K562 (cell line): Measurements from ENCODE around the gene VPS13D. TPM values are rescaled to one million over a fixed set of nuclear protein-coding genes. Genes with fewer than 3 reads are reported as not detected.

Experiments
- ARID1B ChIP-seq: fragments of 450-650 bp; IDR thresholded peaks from 2 replicates; pipeline ENCODE4 v1.6.1; 2016; ENCODE audit warnings: antibody characterized with exemption, mild to moderate bottlenecking, inconsistent platforms
- CBFA2T2 ChIP-seq: fragments of 450-650 bp; conservative IDR thresholded peaks from 2 replicates; pipeline ENCODE4 v1.6.1; 2017; ENCODE audit warnings: mild to moderate bottlenecking
- CREB1 ChIP-seq, 2 experiments: sonication (generic) in 1 of 2; formaldehyde crosslinking in 1 of 2; IDR thresholded peaks; 2 replicates each; pipeline versions ENCODE4 v1.6.1 to v1.8.0; 2012 to 2022; ENCODE audit warnings: inconsistent platforms in 1 of 2, mild to moderate bottlenecking in 1 of 2, missing genetic modification reagents in 1 of 2, moderate library complexity in 1 of 2
- DPF2 ChIP-seq: fragments of 450-650 bp; IDR thresholded peaks from 2 replicates; pipeline ENCODE4 v1.6.1; 2016
- FOXM1 ChIP-seq, 2 experiments: fragments of 450-650 bp in 1 of 2; sonication (generic) in 1 of 2; formaldehyde crosslinking in 1 of 2; IDR thresholded peaks; 2 replicates each; pipeline versions ENCODE4 v1.6.1 to v1.9.0; 2017 to 2022; ENCODE audit warnings: low read depth in 2 of 2, mild to moderate bottlenecking in 2 of 2, missing genetic modification reagents in 1 of 2, moderate library complexity in 1 of 2
- HLTF ChIP-seq: fragments of 450-650 bp; IDR thresholded peaks from 2 replicates; pipeline ENCODE4 v1.6.1; 2016
- HMGN3 ChIP-seq: IDR thresholded peaks from 2 replicates; pipeline ENCODE4 v1.6.1; 2011; ENCODE audit warnings: borderline replicate concordance, low read depth, mild to moderate bottlenecking, mixed read lengths, low read length; ENCODE audit not compliant: insufficient read length; ENCODE audit errors: extremely low read depth
- KLF6 ChIP-seq: fragments of 250-450 bp; sonication (Bioruptor Pico); IDR thresholded peaks from 2 replicates; pipeline ENCODE4 v1.4.0; 2020; ENCODE audit warnings: mild to moderate bottlenecking, moderate library complexity, borderline replicate concordance
- SMAD2 ChIP-seq: fragments of 150-350 bp; IDR thresholded peaks from 2 replicates; pipeline ENCODE4 v1.6.1; 2014; ENCODE audit warnings: low read depth, mild to moderate bottlenecking, low read length
- TAF15 ChIP-seq: fragments of 200-400 bp; formaldehyde crosslinking; IDR thresholded peaks from 2 replicates; pipeline ENCODE4 v1.6.1; 2017; ENCODE audit warnings: mild to moderate bottlenecking, low read depth, low read length, moderate library complexity
- ZNF143 ChIP-seq: sonication (generic); formaldehyde crosslinking; IDR thresholded peaks from 2 replicates; pipeline ENCODE4 v1.9.0; 2022; ENCODE audit warnings: mild to moderate bottlenecking, missing genetic modification reagents
- ZNF282 ChIP-seq: sonication (generic); formaldehyde crosslinking; IDR thresholded peaks from 2 replicates; pipeline ENCODE4 v1.8.1; 2023; ENCODE audit warnings: missing genetic modification reagents
- ZNF584 ChIP-seq: fragments of 200-800 bp; sonication (Bioruptor generic); IDR thresholded peaks from 2 replicates; pipeline ENCODE4 v1.6.1; 2016; ENCODE audit warnings: low read depth, mild to moderate bottlenecking, missing genetic modification characterization, missing compliant biosample characterization
- polyA plus RNA-seq, 8 experiments: library from polyadenylated mRNA; depleted of rRNA in 4 of 8; stranded (reverse) in 5 of 8; unstranded in 3 of 8; fragments of >200 nt; fragmentation: Nextera tagmentation in 2 of 8; fragmentation: Illumina TruSeq in 1 of 8; extraction: Ambion mirVana in 2 of 8; extraction: Trizol in 1 of 8; gene quantifications; 2 replicates each; pipeline versions ENCODE4 v1.2.1 to v1.2.3, GENCODE V29; 2011 to 2014; ENCODE audit warnings: inconsistent platforms in 1 of 8, missing spikeins in 1 of 8
- total RNA-seq, 7 experiments: library from RNA; depleted of rRNA in 6 of 7; stranded (reverse); fragments of >200 nt in 6 of 7; fragmentation: Illumina TruSeq in 2 of 7; extraction: Trizol in 2 of 7; gene quantifications; 2 replicates each; pipeline versions ENCODE4 v1.2.1 to v1.2.3, GENCODE V29; 2011 to 2021; ENCODE audit warnings: low replicate concordance in 1 of 7
- TF ChIP-seq, protein P1 (sequence below): IDR thresholded peaks from 2 replicates; pipeline ENCODE4 v1.6.1; 2012; ENCODE audit warnings: low read depth, low read length, improper control_type of control experiment, borderline replicate concordance
- TF ChIP-seq, protein P2 (sequence below): conservative IDR thresholded peaks from 2 replicates; pipeline ENCODE4 v1.6.1; 2011; ENCODE audit warnings: low read depth, mild to moderate bottlenecking, low read length; ENCODE audit not compliant: control insufficient read depth
- TF ChIP-seq, protein P3 (sequence below), 2 experiments: fragments of 450-650 bp; IDR thresholded peaks; 2 replicates each; pipeline ENCODE4 v1.6.1; 2016; ENCODE audit warnings: mild to moderate bottlenecking in 2 of 2, borderline replicate concordance in 1 of 2, low read depth in 1 of 2, moderate library complexity in 1 of 2

The VPS13D gene
- total and polyA plus RNA-seq, 9 of the 15 experiments (the other 6 are each of a cell fraction or from before 2014, with no cell fraction given) = 6.1 to 51.5 (median 38.5) TPM

DNA sequence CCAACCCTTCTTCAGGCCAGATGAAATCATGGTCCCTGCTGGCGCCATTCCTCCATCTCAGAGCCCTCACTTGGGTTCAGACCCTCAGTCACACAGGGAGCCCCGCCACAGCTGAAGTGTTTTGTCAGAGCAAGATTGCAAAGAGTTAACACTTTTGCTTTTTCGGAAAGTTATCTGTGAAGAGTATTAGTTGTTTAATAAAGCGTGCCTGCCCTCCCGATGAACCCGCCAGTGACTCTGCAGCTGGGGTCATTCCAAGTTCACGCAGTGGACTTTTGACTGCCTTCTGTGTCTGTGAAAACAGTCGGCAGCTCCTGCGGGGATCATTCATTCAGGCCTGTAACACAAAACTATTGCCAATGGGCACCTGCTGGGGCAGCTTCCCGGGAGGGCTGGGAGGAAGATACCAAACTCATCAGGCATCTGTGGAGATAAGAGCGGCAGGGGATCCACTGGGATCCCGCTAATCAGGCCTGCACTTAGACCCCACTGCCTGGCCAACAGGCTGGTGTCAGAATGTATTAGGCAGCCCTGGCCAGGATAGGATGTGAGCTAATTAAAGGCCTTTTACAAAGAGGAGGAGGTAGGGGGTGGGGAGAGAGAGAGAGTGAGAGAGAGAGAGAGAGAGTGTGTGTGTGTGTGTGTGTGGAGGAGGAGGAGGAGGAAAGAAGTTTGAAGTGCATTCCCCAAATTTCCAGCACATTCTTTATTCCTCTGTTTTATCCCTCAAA, 203.7 kb downstream of the VPS13D start (continued):
- TF ChIP-seq, protein P1, sequence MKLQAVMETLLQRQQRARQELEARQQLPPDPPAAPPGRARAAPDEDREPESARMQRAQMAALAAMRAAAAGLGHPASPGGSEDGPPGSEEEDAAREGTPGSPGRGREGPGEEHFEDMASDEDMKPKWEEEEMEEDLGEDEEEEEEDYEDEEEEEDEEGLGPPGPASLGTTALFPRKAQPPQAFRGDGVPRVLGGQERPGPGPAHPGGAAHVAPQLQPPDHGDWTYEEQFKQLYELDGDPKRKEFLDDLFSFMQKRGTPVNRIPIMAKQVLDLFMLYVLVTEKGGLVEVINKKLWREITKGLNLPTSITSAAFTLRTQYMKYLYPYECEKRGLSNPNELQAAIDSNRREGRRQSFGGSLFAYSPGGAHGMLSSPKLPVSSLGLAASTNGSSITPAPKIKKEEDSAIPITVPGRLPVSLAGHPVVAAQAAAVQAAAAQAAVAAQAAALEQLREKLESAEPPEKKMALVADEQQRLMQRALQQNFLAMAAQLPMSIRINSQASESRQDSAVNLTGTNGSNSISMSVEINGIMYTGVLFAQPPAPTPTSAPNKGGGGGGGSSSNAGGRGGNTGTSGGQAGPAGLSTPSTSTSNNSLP = 0 out of 2 replicates have a peak, but pooled peaks have one; percentile 55
- no peak for TF ChIP-seq SMAD2
- no peak for TF ChIP-seq TAF15
- no peak for TF ChIP-seq CREB1 (IDR thresholded peaks at IDR 0.05)
- no peak for TF ChIP-seq CREB1 (CRISPR knock-in tag; IDR thresholded peaks at IDR 0.05)
- TF ChIP-seq, protein P2, sequence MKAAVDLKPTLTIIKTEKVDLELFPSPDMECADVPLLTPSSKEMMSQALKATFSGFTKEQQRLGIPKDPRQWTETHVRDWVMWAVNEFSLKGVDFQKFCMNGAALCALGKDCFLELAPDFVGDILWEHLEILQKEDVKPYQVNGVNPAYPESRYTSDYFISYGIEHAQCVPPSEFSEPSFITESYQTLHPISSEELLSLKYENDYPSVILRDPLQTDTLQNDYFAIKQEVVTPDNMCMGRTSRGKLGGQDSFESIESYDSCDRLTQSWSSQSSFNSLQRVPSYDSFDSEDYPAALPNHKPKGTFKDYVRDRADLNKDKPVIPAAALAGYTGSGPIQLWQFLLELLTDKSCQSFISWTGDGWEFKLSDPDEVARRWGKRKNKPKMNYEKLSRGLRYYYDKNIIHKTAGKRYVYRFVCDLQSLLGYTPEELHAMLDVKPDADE = no peak
- peak; percentile 40; the same call in 1 of the 2 replicates for TF ChIP-seq FOXM1 (IDR thresholded peaks at IDR 0.05; ENCODE audit: low read depth)
- no peak for TF ChIP-seq FOXM1 (CRISPR knock-in tag; IDR thresholded peaks at IDR 0.05; ENCODE audit: low read depth)
- TF ChIP-seq ZNF282 (CRISPR knock-in tag) = no peak
- TF ChIP-seq HMGN3 = no peak
- 0 out of 2 replicates have a peak, but pooled peaks have one; percentile 26 for TF ChIP-seq CBFA2T2
- TF ChIP-seq ARID1B = peak; percentile 86
- TF ChIP-seq ZNF143 (CRISPR knock-in tag) = no peak
- peak; percentile 97 for TF ChIP-seq HLTF
- TF ChIP-seq, protein P3, sequence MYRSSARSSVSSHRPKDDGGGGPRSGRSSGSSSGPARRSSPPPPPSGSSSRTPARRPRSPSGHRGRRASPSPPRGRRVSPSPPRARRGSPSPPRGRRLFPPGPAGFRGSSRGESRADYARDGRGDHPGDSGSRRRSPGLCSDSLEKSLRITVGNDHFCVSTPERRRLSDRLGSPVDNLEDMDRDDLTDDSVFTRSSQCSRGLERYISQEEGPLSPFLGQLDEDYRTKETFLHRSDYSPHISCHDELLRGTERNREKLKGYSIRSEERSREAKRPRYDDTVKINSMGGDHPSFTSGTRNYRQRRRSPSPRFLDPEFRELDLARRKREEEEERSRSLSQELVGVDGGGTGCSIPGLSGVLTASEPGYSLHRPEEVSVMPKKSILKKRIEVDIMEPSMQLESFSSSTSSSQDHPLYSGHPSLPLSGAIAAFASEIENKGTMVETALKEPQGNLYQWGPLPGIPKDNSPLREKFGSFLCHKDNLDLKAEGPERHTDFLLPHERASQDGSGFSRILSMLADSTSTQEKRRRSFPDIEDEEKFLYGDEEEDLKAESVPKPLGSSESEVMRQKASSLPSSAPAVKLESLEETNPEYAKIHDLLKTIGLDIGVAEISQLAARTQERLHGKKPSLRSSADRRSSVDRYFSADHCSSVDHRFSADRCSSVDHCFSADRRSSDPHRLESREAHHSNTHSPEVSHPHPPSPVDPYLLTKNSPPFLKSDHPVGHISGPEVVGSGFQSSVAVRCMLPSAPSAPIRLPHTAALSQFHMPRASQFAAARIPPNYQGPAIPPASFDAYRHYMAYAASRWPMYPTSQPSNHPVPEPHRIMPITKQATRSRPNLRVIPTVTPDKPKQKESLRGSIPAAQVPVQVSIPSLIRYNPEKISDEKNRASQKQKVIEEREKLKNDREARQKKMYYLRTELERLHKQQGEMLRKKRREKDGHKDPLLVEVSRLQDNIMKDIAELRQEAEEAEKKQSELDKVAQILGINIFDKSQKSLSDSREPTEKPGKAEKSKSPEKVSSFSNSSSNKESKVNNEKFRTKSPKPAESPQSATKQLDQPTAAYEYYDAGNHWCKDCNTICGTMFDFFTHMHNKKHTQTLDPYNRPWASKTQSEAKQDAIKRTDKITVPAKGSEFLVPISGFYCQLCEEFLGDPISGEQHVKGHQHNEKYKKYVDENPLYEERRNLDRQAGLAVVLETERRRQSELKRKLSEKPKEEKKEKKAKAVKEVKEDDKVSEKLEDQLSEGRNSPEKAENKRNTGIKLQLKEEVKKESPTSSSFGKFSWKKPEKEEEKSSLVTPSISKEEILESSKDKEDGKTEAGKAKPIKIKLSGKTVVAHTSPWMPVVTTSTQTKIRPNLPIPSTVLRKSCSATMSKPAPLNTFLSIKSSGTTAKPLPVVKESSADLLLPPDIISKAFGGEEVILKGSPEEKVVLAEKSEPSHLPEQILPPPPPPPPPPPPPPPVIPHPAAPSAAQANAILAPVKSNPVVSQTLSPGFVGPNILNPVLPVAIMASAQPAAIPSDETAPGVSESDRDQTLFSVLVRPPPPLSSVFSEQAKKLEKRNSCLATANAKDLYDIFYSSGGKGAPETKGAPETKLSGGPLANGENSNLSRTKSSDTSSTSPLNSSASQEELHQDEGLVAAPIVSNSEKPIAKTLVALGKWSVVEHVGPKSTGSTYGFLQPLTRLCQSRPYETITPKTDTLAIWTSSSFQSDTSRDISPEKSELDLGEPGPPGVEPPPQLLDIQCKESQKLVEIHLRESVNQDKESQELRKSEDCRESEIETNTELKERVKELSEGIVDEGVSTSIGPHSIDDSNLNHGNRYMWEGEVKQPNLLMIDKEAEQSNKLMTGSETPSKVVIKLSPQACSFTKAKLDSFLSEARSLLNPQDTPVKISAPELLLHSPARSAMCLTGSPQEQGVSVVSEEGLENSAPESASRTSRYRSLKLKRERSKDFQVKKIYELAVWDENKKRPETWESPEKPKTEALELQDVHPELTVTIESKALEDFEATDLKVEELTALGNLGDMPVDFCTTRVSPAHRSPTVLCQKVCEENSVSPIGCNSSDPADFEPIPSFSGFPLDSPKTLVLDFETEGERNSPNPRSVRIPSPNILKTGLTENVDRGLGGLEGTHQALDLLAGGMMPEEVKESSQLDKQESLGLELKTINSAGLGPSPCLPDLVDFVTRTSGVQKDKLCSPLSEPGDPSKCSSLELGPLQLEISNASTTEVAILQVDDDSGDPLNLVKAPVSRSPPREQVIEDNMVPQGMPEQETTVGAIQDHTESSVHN (IDR thresholded peaks at IDR 0.05; ENCODE audit: borderline replicate concordance in 1 of 2, low read depth in 1 of 2) = no peak
- no peak for TF ChIP-seq KLF6
- peak; percentile 93 for TF ChIP-seq DPF2
- TF ChIP-seq ZNF584 (CRISPR knock-in tag) = peak; percentile 59; the same call in 1 of the 2 replicates
